Activated CD4-positive, alpha-beta memory T cell treated with anti-CD3 and anti-CD28 coated beads for 36 hours (primary cell): ENCODE data around the gene CLEC18B. TPM values are rescaled to one million over a fixed set of nuclear protein-coding genes. Genes with fewer than 3 reads are reported as not detected.
"Not testable (repeated sequence)": the region's sequence is repeated elsewhere in the genome, so short reads cannot be mapped to it uniquely, and the experiment has no call there.

ENCODE experiments used
- CTCF ChIA-PET: fragments of 350-600 bp; sonication (Branson Sonifier 250); formaldehyde crosslinking; loops from one replicate; lab custom pipeline; 2021; ENCODE audit warnings: antibody characterized with exemption, inconsistent platforms; lab: Charles Lee
- POLR2A ChIA-PET: fragments of 350-600 bp; sonication (Branson Sonifier 250); formaldehyde crosslinking; loops from one replicate; lab custom pipeline; 2021; ENCODE audit warnings: antibody characterized with exemption; lab: Charles Lee
- DNase-seq: peaks from one replicate; pipeline ENCODE4 v3.0.0-alpha.2; 2020
- H3K27ac Mint-ChIP-seq: one replicate; pipeline ENCODE4 v1.8.0; 2021; ENCODE audit warnings: mixed read lengths
- H3K27me3 Mint-ChIP-seq: one replicate; pipeline ENCODE4 v1.8.0; 2021; ENCODE audit warnings: mixed read lengths
- H3K36me3 Mint-ChIP-seq: one replicate; pipeline ENCODE4 v1.8.0; 2021; ENCODE audit warnings: mixed read lengths
- H3K4me1 Mint-ChIP-seq: one replicate; pipeline ENCODE4 v1.8.0; 2021; ENCODE audit warnings: low read depth, mixed read lengths
- H3K4me3 Mint-ChIP-seq: one replicate; pipeline ENCODE4 v1.8.0; 2021; ENCODE audit warnings: mild to moderate bottlenecking, mixed read lengths
- H3K9me3 Mint-ChIP-seq: one replicate; pipeline ENCODE4 v1.8.0; 2021; ENCODE audit warnings: mixed read lengths
- intact Hi-C: fragments of 100-400 bp; cut with micrococcal nuclease; formaldehyde crosslinking; loops from one replicate; pipeline ENCODE4 v1.15.1; 2023
- total RNA-seq, 2 experiments: library from RNA; stranded (reverse); gene quantifications; one replicate each; pipeline ENCODE4 v1.2.3, GENCODE V29; 2021

The CLEC18B gene
- total RNA-seq, 2 experiments from 2014 or later = 0.34 TPM; not detected in 1

DNA sequence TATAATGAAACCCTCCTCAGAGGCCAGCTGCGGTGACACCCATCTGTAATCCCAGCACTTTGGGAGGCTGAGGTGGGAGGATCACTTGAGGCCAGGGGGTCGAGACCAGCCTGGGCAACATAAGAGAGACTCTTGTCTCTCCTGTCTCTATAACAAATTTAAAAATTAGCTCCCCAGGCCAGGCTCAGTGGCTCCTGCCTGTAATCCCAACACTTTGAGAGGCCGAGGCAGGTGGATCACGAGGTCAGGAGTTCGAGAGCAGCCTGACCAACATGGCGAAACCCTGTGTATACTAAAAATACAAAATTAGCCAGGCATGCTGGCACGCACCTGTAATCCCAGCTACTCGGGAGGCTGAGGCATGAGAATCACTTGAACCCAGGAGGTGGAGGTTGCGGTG lies 27.1 kb downstream of the CLEC18B start:
- H3K27ac Mint-ChIP-seq, H3K36me3 Mint-ChIP-seq, H3K4me1 Mint-ChIP-seq, H3K9me3 Mint-ChIP-seq, CTCF ChIA-PET, POLR2A ChIA-PET, H3K27me3 Mint-ChIP-seq, intact Hi-C loops, H3K4me3 Mint-ChIP-seq, DNase-seq: not testable (repeated sequence)

DNA sequence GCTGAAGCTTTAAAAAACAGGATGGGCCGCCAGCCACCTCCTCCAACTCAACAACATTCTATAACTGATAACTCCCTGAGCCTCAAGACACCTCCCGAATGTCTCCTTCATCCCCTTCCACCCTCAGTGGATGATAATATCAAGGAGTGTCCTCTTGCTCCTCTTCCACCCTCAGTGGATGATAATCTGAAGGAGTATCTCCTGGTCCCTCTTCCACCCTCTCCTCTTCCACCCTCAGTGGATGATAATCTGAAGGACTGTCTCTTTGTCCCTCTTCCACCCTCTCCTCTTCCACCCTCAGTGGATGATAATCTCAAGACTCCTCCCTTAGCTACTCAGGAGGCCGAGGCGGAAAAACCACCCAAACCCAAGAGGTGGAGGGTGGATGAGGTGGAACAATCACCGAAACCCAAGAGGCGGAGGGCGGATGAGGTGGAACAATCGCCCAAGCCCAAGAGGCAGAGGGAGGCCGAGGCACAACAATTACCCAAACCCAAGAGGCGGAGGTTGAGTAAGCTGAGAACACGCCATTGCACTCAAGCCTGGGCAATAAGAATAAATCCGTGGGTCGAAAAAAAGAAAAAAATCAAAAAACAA lies 29.7 kb downstream of the CLEC18B start:
- H3K4me1 Mint-ChIP-seq, CTCF ChIA-PET, H3K4me3 Mint-ChIP-seq, H3K27me3 Mint-ChIP-seq, DNase-seq, POLR2A ChIA-PET, H3K27ac Mint-ChIP-seq, intact Hi-C loops, H3K9me3 Mint-ChIP-seq, H3K36me3 Mint-ChIP-seq: not testable (repeated sequence)

DNA sequence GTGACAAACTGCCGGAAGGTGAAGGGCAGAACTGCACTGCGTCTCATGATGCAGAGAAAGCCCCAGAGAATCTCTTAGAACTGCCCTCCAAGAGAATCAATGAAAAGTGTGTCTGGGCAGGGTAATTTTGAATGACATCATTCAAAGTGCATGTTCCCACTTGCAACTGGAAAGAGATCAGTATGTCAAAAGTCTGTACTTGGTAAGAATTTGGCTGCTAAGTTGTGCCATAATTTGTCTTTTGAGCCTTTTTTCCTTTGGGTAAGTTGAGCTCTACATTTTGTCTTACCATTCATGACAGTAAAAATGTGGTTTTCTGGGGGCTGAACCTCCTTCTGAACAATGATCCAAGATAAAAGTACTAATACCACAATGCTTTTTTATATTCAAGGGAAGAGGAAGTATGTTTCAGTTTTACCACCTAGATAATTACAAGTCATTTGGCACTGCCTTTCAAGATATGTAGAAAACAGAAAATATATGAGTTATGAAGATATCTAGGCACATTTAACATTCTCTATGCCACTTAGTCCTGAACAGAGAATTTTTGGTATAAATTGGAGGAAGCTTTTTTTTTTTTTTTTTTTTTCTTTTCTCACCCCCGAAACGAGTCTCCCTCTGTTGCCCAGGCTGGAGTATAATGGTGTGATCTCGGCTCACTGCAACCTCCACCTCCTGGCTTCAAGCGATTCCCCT lies 38.8 kb downstream of the CLEC18B start:
- H3K4me1 Mint-ChIP-seq, CTCF ChIA-PET, H3K36me3 Mint-ChIP-seq, POLR2A ChIA-PET, H3K27me3 Mint-ChIP-seq, H3K27ac Mint-ChIP-seq, intact Hi-C loops, DNase-seq, H3K9me3 Mint-ChIP-seq, H3K4me3 Mint-ChIP-seq: not testable (repeated sequence)

GRCh38 chr16:74373847-74374184 lies 47.5 kb downstream of the CLEC18B start:
- intact Hi-C loops, CTCF ChIA-PET, H3K27ac Mint-ChIP-seq, H3K9me3 Mint-ChIP-seq, H3K4me3 Mint-ChIP-seq, DNase-seq, H3K36me3 Mint-ChIP-seq, H3K4me1 Mint-ChIP-seq, H3K27me3 Mint-ChIP-seq, POLR2A ChIA-PET: not testable (repeated sequence)

DNA sequence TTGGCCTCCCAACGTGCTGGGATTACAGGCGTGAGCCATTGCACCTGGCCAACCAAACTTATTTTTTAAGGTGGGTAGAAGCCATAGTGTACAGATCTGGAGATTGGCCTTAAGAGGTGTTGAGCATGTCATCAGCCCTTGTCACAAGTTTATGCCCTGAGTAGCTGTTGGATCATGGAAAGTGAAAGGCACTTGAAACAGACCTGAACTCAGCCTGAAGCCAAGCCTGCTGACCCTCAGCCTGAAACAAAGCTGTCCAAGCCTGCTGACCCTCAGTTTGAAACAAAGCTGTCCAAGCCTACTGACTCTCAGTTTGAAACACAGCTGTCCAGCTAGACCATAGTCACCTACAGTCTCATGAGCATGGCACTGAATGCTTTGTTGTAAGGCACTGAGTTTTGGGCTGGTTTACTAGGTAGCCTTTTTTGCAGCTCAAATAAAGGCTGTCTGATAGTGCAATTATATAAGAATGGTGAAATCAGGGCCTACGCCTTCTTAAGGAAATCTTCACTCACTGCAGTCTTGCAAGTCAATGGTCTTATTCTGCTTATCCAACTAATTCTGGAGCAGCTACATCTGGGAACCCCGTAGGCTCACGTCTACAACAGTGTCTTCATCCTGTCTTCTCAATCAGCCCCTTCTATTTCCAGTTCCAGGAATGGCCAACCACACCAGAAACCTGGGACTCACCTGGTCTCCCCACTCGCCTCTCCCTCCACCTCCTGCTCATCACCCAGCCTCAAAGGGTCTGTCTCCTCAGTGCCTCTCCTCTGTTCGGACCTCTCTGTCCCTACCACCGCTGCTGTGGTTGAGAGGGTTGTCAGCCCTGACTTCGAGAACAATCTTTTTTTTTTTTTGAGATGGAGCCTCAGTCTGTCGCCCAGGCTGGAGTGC lies 48.1 kb downstream of the CLEC18B start:
- Mint-ChIP-seq H3K9me3 (no peaks in the 10 kb centered on the region), H3K4me1 (no peaks in the 10 kb centered on the region), H3K27ac (no peak overlapping the region), H3K4me3 (no peak overlapping the region), H3K36me3 (no peaks in the 10 kb centered on the region), H3K27me3 (no peaks in the 10 kb centered on the region)
- intact Hi-C loops = no loop called here
- POLR2A ChIA-PET = no interaction called here
- no peak for DNase-seq
- CTCF ChIA-PET = no interaction called here

DNA sequence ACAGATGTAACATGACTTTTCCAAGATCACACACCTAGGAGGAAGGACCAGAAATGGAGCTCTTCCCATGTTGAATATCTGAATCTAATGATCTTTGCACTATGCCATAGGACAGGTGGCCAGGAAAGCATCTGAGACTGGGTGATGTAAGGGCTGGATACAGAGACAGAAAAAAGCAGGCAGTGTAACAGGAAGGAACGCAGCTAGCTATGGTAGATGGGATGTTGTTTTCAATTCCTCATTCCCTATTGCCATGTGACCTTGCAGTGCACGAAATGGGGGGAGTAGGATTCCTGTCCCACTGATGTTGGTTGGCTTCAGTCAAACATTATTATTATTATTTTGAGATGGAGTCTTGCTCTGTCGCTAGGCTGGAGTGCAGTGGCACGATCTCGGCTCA lies 48.9 kb downstream of the CLEC18B start:
- H3K4me1 Mint-ChIP-seq = peaks cover 1% of the 10 kb centered on the region
- DNase-seq = no peak
- no peaks in the 10 kb centered on the region for H3K27me3 Mint-ChIP-seq
- CTCF ChIA-PET = no interaction called here
- intact Hi-C loops = no loop called here
- H3K36me3 Mint-ChIP-seq = no peaks in the 10 kb centered on the region
- H3K27ac Mint-ChIP-seq = no peak overlapping the region
- no peak overlapping the region for H3K4me3 Mint-ChIP-seq
- POLR2A ChIA-PET = no interaction called here
- no peaks in the 10 kb centered on the region for H3K9me3 Mint-ChIP-seq

GRCh38 chr16:74370338-74371135 lies 50.7 kb downstream of the CLEC18B start:
- POLR2A ChIA-PET, CTCF ChIA-PET, H3K4me3 Mint-ChIP-seq: not testable (repeated sequence)

DNA sequence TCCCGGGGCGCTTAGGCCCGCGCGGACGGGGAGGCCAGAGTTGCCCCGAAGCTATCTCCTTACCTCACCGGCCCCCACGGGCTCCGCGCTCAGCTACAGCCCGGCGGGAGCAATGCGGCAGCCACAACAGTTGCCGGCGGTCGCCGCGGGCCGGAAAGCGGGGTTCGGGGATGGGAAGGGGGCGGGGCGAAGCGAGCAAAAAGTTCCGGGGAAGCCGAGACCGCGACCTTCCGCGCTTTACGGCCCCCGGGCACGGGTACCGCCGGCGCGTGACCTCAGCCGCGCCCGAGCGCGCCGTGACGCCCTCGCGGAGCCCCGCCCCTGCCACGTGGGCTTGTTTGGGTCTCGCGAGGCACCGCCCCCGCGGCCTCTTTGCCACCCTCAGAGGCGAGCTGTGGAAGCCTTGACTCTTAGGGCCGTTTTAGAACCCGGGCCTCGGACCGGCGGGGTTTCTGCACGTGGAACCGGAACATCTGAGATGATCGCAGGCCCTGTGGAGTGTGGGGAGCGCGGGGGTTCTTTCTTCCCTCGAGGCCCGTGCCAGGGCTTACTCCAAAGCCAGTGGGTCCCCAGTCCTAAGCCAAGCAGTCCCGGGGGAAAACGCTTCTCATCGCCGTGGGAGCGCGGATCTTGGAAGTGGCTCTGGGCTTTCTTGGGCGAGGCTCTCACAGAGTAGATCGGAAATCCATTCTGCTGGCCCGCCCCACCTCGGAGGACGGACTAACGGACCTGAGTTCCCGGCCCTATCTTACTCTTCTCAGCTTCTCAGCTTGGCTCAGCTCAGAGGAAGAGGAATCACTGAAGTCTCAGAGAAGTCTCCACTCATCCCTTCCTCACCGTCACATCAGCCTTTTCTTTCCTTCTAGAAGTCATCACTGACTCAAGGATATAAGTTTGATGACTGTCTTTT lies 53.0 kb downstream of the CLEC18B start:
- H3K9me3 Mint-ChIP-seq, CTCF ChIA-PET, H3K36me3 Mint-ChIP-seq, H3K27me3 Mint-ChIP-seq, H3K4me1 Mint-ChIP-seq: not testable (repeated sequence)
- peak; percentile 98 for DNase-seq
- POLR2A ChIA-PET = interaction anchor here (0.8 to 1.6 kb wide), 2 partner anchors 70 to 1279 kb away, joined by 3 read pairs; partner anchors contain the start of genes KARS1 and TERF2IP
- peak overlapping the region; percentile 83 for H3K27ac Mint-ChIP-seq
- intact Hi-C loops = loop anchor here (1.0 to 10.0 kb wide), 3 partner anchors 67 to 237 kb away; partner anchors contain the start of genes GLG1 and PSMD7
- peak overlapping the region; percentile 88 for H3K4me3 Mint-ChIP-seq

More at GRCh38 chr16:74370338-74371135, 50.7 kb downstream of the CLEC18B start:
- H3K4me1 Mint-ChIP-seq, H3K27ac Mint-ChIP-seq, H3K36me3 Mint-ChIP-seq, intact Hi-C loops, DNase-seq, H3K9me3 Mint-ChIP-seq, H3K27me3 Mint-ChIP-seq: not testable (repeated sequence)

DNA sequence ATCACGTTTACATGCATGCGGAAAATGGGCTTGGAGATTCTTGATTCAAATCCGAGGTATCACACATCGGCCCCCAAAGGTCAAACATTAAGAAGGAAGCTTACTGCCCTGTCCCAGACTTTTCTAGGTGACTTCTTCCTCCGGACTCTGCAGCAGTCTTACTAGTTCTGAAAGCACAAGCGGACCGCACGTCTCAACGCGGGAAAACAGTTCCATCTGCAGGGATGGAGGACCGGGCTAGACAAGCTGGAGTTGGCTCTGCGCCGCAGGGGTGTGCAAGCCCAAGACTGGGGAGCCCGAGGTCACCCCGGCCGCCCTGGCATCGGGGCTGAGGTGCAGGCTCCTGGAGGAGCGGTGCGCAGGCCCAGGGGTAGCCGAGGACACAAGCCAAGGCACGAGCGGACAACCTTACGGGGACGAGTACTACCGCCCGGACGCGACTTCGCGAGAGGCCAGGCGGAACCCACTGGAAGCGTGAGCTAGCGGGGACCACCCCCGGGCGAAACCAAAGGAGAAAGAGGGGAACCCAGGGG lies 53.7 kb downstream of the CLEC18B start:
- CTCF ChIA-PET, H3K4me1 Mint-ChIP-seq: not testable (repeated sequence)

GRCh38 chr16:74361646-74362610 lies 59.4 kb downstream of the CLEC18B start:
- H3K27me3 Mint-ChIP-seq, H3K4me3 Mint-ChIP-seq, H3K27ac Mint-ChIP-seq, CTCF ChIA-PET, DNase-seq, H3K9me3 Mint-ChIP-seq, H3K4me1 Mint-ChIP-seq, POLR2A ChIA-PET, H3K36me3 Mint-ChIP-seq: not testable (repeated sequence)
- intact Hi-C loops = loop anchor here (10.0 kb wide), 2 partner anchors 73 to 243 kb away; partner anchors contain the start of gene GLG1

More for the DNA sequence above, 53.7 kb downstream of the CLEC18B start:
- H3K9me3 Mint-ChIP-seq, H3K36me3 Mint-ChIP-seq, H3K27me3 Mint-ChIP-seq: not testable (repeated sequence)
- Mint-ChIP-seq H3K4me3 (peak overlapping the region; percentile 88), H3K27ac (peak overlapping the region; percentile 83)
- intact Hi-C loops = loop anchor here (1.0 to 10.0 kb wide), 3 partner anchors 67 to 237 kb away; partner anchors contain the start of genes GLG1 and PSMD7
- DNase-seq = peak; percentile 53
- POLR2A ChIA-PET = interaction anchor here (0.8 to 1.6 kb wide), 2 partner anchors 69 to 1280 kb away, joined by 3 read pairs; partner anchors contain the start of genes KARS1 and TERF2IP
